ENCODE results near the gene CACNA1A. TPM values are rescaled to one million over a fixed set of nuclear protein-coding genes. Genes with fewer than 3 reads are reported as not detected.

The CACNA1A gene
- total RNA-seq, 1 donor, result 1.4 TPM

DNA sequence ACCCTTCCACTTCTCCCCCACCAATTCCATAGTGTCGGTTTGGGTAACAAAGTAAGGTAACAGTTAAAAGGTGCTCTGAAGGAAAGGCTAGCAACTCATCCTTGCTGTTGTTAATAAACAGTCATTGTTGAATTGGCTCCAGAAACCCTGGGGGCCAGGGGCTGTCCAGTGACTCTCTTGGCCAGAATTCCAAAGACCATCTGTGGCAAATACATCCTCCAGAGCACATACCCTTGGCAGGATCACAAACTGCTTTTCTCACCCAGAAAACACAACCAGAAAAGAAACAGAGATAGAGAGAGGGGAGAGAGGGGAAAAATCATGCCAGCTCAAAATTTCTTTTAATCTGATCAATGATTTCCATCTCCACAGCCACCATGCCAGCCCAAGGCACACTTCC lies 22.1 kb downstream of the CACNA1A start:
- TF ChIP-seq, protein P1, sequence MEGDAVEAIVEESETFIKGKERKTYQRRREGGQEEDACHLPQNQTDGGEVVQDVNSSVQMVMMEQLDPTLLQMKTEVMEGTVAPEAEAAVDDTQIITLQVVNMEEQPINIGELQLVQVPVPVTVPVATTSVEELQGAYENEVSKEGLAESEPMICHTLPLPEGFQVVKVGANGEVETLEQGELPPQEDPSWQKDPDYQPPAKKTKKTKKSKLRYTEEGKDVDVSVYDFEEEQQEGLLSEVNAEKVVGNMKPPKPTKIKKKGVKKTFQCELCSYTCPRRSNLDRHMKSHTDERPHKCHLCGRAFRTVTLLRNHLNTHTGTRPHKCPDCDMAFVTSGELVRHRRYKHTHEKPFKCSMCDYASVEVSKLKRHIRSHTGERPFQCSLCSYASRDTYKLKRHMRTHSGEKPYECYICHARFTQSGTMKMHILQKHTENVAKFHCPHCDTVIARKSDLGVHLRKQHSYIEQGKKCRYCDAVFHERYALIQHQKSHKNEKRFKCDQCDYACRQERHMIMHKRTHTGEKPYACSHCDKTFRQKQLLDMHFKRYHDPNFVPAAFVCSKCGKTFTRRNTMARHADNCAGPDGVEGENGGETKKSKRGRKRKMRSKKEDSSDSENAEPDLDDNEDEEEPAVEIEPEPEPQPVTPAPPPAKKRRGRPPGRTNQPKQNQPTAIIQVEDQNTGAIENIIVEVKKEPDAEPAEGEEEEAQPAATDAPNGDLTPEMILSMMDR (IDR thresholded peaks at IDR 0.05; ENCODE audit: extremely low read depth, low read depth, low read length), result no peak
- no peak for DNase-seq (ENCODE audit: insufficient read length, low spot score, missing footprints)
- Histone ChIP-seq H3K4me1 (ENCODE audit: insufficient read depth, low read length) (no peaks in the 10 kb centered on the region), H4K20me1 (ENCODE audit: insufficient read depth, low read length) (no peaks in the 10 kb centered on the region), H2AFZ (ENCODE audit: low read length) (no peak overlapping the region), H3K79me2 (ENCODE audit: insufficient read depth, low read length) (no peaks in the 10 kb centered on the region), H3K4me2 (ENCODE audit: insufficient read depth, low read length) (no peak overlapping the region), H3K36me3 (ENCODE audit: insufficient read depth, low read length) (no peaks in the 10 kb centered on the region), H3K27me3 (ENCODE audit: insufficient read depth, low read length) (no peaks in the 10 kb centered on the region), H3K4me3 (ENCODE audit: insufficient read depth, low read length) (no peak overlapping the region), H3K9me3 (ENCODE audit: low read depth, low read length) (no peaks in the 10 kb centered on the region), H3K27ac (ENCODE audit: low read depth, low read length) (no peak overlapping the region)

DNA sequence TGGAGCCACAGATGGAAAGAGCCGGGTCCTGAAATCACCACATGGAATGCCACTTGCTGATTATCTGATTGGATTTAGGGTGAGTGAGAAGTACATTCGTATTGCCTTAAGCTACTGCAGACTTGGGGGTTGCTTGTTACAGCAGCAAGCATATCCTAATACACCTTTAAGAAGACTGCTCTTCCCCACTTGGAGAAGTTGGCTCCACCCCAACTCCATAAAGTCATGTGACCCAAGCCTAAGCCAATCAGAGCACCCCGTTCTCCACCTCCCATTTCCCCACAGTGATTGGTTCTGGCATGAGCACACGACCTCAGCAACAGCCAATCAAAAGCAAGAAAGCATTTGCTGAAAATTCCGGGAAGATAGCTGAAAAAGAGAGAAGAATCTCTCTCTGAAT lies 23.1 kb downstream of the CACNA1A start:
- no peaks in the 10 kb centered on the region for H3K79me2 ChIP-seq (ENCODE audit: insufficient read depth, low read length)
- no peak overlapping the region for H3K4me3 ChIP-seq (ENCODE audit: insufficient read depth, low read length)
- H3K27me3 ChIP-seq (ENCODE audit: insufficient read depth, low read length), result no peaks in the 10 kb centered on the region
- H3K4me2 ChIP-seq (ENCODE audit: insufficient read depth, low read length), result no peak overlapping the region
- TF ChIP-seq, protein P1 (IDR thresholded peaks at IDR 0.05; ENCODE audit: extremely low read depth, low read depth, low read length), result no peak
- no peak overlapping the region for H2AFZ ChIP-seq (ENCODE audit: low read length)
- DNase-seq (ENCODE audit: insufficient read length, low spot score, missing footprints), result no peak
- no peaks in the 10 kb centered on the region for H4K20me1 ChIP-seq (ENCODE audit: insufficient read depth, low read length)
- no peak overlapping the region for H3K27ac ChIP-seq (ENCODE audit: low read depth, low read length)
- H3K4me1 ChIP-seq (ENCODE audit: insufficient read depth, low read length), result no peaks in the 10 kb centered on the region
- no peaks in the 10 kb centered on the region for H3K9me3 ChIP-seq (ENCODE audit: low read depth, low read length)
- no peaks in the 10 kb centered on the region for H3K36me3 ChIP-seq (ENCODE audit: insufficient read depth, low read length)

DNA sequence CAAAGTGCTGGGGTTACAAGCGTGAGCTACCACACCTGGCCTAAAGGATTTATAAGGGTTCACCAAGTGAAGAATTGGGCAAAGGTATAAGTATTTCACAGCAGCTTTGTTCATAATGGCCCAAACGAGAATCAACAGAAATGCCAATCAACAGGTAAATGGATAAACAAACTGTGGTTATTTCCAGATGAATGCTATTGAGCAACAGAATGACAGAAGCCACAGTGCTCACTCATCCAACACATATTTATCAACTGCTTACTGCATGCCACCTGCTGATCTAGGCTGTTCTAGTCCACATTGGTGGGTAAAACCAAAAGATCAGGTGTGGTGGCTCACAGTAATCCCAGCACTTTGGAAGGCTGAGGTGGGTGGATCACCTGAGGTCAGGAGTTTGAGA lies 27.7 kb downstream of the CACNA1A start:
- H4K20me1 ChIP-seq (ENCODE audit: insufficient read depth, low read length), result no peaks in the 10 kb centered on the region
- H3K27me3 ChIP-seq (ENCODE audit: insufficient read depth, low read length), result no peaks in the 10 kb centered on the region
- no peaks in the 10 kb centered on the region for H3K79me2 ChIP-seq (ENCODE audit: insufficient read depth, low read length)
- H3K4me2 ChIP-seq (ENCODE audit: insufficient read depth, low read length), result no peak overlapping the region
- TF ChIP-seq, protein P1 (IDR thresholded peaks at IDR 0.05; ENCODE audit: extremely low read depth, low read depth, low read length), result no peak
- H3K9me3 ChIP-seq (ENCODE audit: low read depth, low read length), result no peaks in the 10 kb centered on the region
- no peak overlapping the region for H2AFZ ChIP-seq (ENCODE audit: low read length)
- no peaks in the 10 kb centered on the region for H3K36me3 ChIP-seq (ENCODE audit: insufficient read depth, low read length)
- H3K27ac ChIP-seq (ENCODE audit: low read depth, low read length), result no peak overlapping the region
- no peak for DNase-seq (ENCODE audit: insufficient read length, low spot score, missing footprints)
- H3K4me1 ChIP-seq (ENCODE audit: insufficient read depth, low read length), result no peaks in the 10 kb centered on the region
- H3K4me3 ChIP-seq (ENCODE audit: insufficient read depth, low read length), result no peak overlapping the region

DNA sequence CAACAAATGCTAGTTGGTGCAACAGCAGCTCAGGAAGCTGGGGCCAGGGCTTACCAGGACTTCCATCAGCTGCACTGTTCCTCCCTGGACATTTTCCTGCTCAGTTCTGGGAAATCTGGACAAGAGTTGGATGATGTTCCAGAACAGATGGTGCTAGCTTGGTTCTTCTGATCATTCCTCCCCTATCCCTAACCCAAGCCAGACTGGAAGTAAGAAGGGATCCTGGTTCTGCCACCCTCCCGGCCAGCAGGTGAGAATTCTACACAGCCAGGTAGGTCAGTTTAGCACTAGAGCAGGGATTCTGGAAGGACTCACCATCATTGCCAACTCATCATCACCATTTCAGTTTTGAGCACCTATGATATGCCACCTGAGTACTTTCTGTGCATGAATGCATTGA lies 30.2 kb downstream of the CACNA1A start:
- no peaks in the 10 kb centered on the region for H3K79me2 ChIP-seq (ENCODE audit: insufficient read depth, low read length)
- TF ChIP-seq, protein P1 (IDR thresholded peaks at IDR 0.05; ENCODE audit: extremely low read depth, low read depth, low read length), result no peak
- H3K4me1 ChIP-seq (ENCODE audit: insufficient read depth, low read length), result no peaks in the 10 kb centered on the region
- DNase-seq (ENCODE audit: insufficient read length, low spot score, missing footprints), result no peak
- H3K4me3 ChIP-seq (ENCODE audit: insufficient read depth, low read length), result no peak overlapping the region
- no peaks in the 10 kb centered on the region for H3K9me3 ChIP-seq (ENCODE audit: low read depth, low read length)
- no peak overlapping the region for H2AFZ ChIP-seq (ENCODE audit: low read length)
- no peak overlapping the region for H3K27ac ChIP-seq (ENCODE audit: low read depth, low read length)
- H3K4me2 ChIP-seq (ENCODE audit: insufficient read depth, low read length), result no peak overlapping the region
- no peaks in the 10 kb centered on the region for H3K36me3 ChIP-seq (ENCODE audit: insufficient read depth, low read length)
- no peaks in the 10 kb centered on the region for H4K20me1 ChIP-seq (ENCODE audit: insufficient read depth, low read length)
- H3K27me3 ChIP-seq (ENCODE audit: insufficient read depth, low read length), result no peaks in the 10 kb centered on the region
